SU-DHL-6 (cell line): ENCODE results near the gene KCNQ4.

Source experiments
- H2AFZ ChIP-seq: fragments of 200-600 bp; sonication (generic); 2 replicates; pipeline ENCODE4 v1.6.1; 2014; ENCODE audit warnings: low read depth, mild to moderate bottlenecking, moderate library complexity, mixed read lengths, antibody characterized with exemption, low read length; ENCODE audit not compliant: severe bottlenecking
- H3F3A ChIP-seq: fragments of 200-600 bp; shearing (Covaris generic); 2 replicates; pipeline ENCODE4 v1.6.0; 2016; ENCODE audit warnings: antibody characterized with exemption, mild to moderate bottlenecking; ENCODE audit not compliant: insufficient read depth
- H3K27ac ChIP-seq: fragments of 200-600 bp; sonication (generic); 2 replicates; pipeline ENCODE4 v1.5.1; 2016; ENCODE audit warnings: low read depth, mild to moderate bottlenecking, low read length, moderate library complexity, mixed read lengths
- H3K27me3 ChIP-seq: fragments of 200-600 bp; sonication (generic), shearing (Covaris generic); 2 replicates; pipeline ENCODE4 v1.6.0; 2014; ENCODE audit warnings: mild to moderate bottlenecking, low read length
- H3K36me3 ChIP-seq: fragments of 200-600 bp; sonication (generic); 2 replicates; pipeline ENCODE4 v1.6.1; 2014; ENCODE audit warnings: mild to moderate bottlenecking, low read length, mixed read lengths
- H3K4me2 ChIP-seq: fragments of 300-600, 200-600 bp; shearing (Covaris generic), sonication (generic); 2 replicates; pipeline ENCODE4 v1.6.0; 2014; ENCODE audit warnings: low read length, low read depth, mild to moderate bottlenecking; ENCODE audit not compliant: poor library complexity, severe bottlenecking
- H3K4me3 ChIP-seq: fragments of 200-600 bp; sonication (generic); 2 replicates; pipeline ENCODE4 v1.5.1; 2014; ENCODE audit warnings: antibody characterized with exemption, low read length, mild to moderate bottlenecking, mixed read lengths; ENCODE audit not compliant: insufficient read depth, poor library complexity, severe bottlenecking
- H3K79me2 ChIP-seq: fragments of 200-600 bp; sonication (generic); 2 replicates; pipeline ENCODE4 v1.6.1; 2014; ENCODE audit warnings: mild to moderate bottlenecking, low read length, moderate library complexity; ENCODE audit not compliant: insufficient read depth
- H3K9ac ChIP-seq: fragments of 200-600 bp; sonication (generic); 2 replicates; pipeline ENCODE4 v1.7.0; 2014; ENCODE audit warnings: mild to moderate bottlenecking, low read length
- H3K9me2 ChIP-seq: fragments of 200-600 bp; sonication (generic); replicated peaks from 2 replicates; pipeline ENCODE4 v1.6.1; 2014; ENCODE audit warnings: low read length; ENCODE audit not compliant: insufficient read depth
- H3K9me3 ChIP-seq: fragments of 200-600 bp; sonication (generic); 2 replicates; pipeline ENCODE4 v1.6.1; 2014; ENCODE audit warnings: low read length, mixed read lengths; ENCODE audit not compliant: insufficient read depth
- H4K20me1 ChIP-seq: fragments of 200-600 bp; sonication (generic); 2 replicates; pipeline ENCODE4 v1.6.1; 2014; ENCODE audit warnings: low read depth, mild to moderate bottlenecking, antibody characterized with exemption, low read length, moderate library complexity, mixed read lengths
- CTCF ChIP-seq: fragments of 200-600 bp; sonication (generic); IDR thresholded peaks from one replicate; pipeline ENCODE4 v1.5.1; 2017; ENCODE audit warnings: antibody characterized with exemption, mild to moderate bottlenecking, low read length, moderate library complexity; ENCODE audit not compliant: insufficient read depth, poor library complexity, severe bottlenecking
- EZH2phosphoT487 ChIP-seq: fragments of 200-600 bp; sonication (generic), shearing (Covaris generic); conservative IDR thresholded peaks from 2 replicates; pipeline ENCODE4 v1.6.1; 2018; ENCODE audit warnings: mild to moderate bottlenecking, antibody characterized with exemption, low read length, moderate library complexity, mixed read lengths

The KCNQ4 gene

GRCh38 chr1:40797668-40798010 lies 14.1 kb downstream of the KCNQ4 start:
- Histone ChIP-seq H3K27ac (no peak overlapping the region), H2AFZ (no peak overlapping the region)

GRCh38 chr1:40798366-40799281 lies 15.0 kb downstream of the KCNQ4 start:
- TF ChIP-seq EZH2phosphoT487 (no peak), CTCF (no peak)
- no peaks in the 10 kb centered on the region for H4K20me1 ChIP-seq

More at GRCh38 chr1:40797668-40798010, 14.1 kb downstream of the KCNQ4 start:
- no peaks in the 10 kb centered on the region for H3F3A ChIP-seq
- H3K4me3 ChIP-seq = no peak overlapping the region
- no peaks in the 10 kb centered on the region for H3K36me3 ChIP-seq
- no peak overlapping the region for H3K9ac ChIP-seq
- TF ChIP-seq EZH2phosphoT487 (no peak), CTCF (no peak)
- no peaks in the 10 kb centered on the region for H3K9me2 ChIP-seq
- H3K79me2 ChIP-seq = no peaks in the 10 kb centered on the region
- no peaks in the 10 kb centered on the region for H3K27me3 ChIP-seq
- H3K9me3 ChIP-seq = no peaks in the 10 kb centered on the region
- H3K4me2 ChIP-seq = no peak overlapping the region
- H4K20me1 ChIP-seq = no peaks in the 10 kb centered on the region

GRCh38 chr1:40799351-40799867 lies 15.8 kb downstream of the KCNQ4 start:
- Histone ChIP-seq H3K9ac (no peak overlapping the region), H3K4me2 (no peak overlapping the region), H4K20me1 (no peaks in the 10 kb centered on the region), H3F3A (no peaks in the 10 kb centered on the region), H3K9me2 (no peaks in the 10 kb centered on the region), H3K27me3 (no peaks in the 10 kb centered on the region), H3K79me2 (no peaks in the 10 kb centered on the region), H3K27ac (no peak overlapping the region), H2AFZ (no peak overlapping the region), H3K4me3 (no peak overlapping the region), H3K36me3 (no peaks in the 10 kb centered on the region), H3K9me3 (no peaks in the 10 kb centered on the region)
- TF ChIP-seq EZH2phosphoT487 = no peak
- TF ChIP-seq CTCF = no peak

More at GRCh38 chr1:40798366-40799281, 15.0 kb downstream of the KCNQ4 start:
- no peaks in the 10 kb centered on the region for H3K79me2 ChIP-seq
- no peak overlapping the region for H3K27ac ChIP-seq
- no peaks in the 10 kb centered on the region for H3K36me3 ChIP-seq
- no peaks in the 10 kb centered on the region for H3K27me3 ChIP-seq
- H3K9ac ChIP-seq = no peak overlapping the region
- no peak overlapping the region for H3K4me3 ChIP-seq
- no peak overlapping the region for H2AFZ ChIP-seq
- H3F3A ChIP-seq = no peaks in the 10 kb centered on the region
- no peaks in the 10 kb centered on the region for H3K9me2 ChIP-seq
- no peaks in the 10 kb centered on the region for H3K9me3 ChIP-seq
- no peak overlapping the region for H3K4me2 ChIP-seq
